GM12874 (cell line): ENCODE data around the gene PTPRT.

Experiments
- TF ChIP-seq, protein P1 (sequence below): IDR thresholded peaks from 2 replicates; pipeline ENCODE4 v1.5.1; 2011; ENCODE audit warnings: low read depth, mild to moderate bottlenecking, control low read depth, low read length, moderate library complexity; ENCODE audit not compliant: insufficient read depth

PTPRT gene

DNA sequence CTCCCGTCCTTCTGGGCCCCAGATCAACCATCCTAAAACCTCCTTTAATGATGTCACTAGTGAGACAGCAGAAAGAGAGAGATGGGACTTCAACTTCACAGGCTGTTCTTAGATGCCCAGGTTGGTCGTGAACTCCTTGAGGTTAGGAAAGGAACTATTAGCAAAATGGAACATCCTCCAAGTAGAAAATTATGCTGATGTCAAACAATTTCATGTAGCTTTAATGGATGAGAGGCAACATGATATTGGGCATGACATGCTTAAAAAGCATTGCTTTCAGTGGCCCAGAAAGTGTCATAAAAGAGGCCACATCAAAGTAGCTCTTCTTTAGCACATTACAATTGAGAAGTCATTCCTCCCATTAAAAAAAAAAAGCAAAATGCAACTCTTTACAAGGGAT, 248.1 kb downstream of the PTPRT start:
- TF ChIP-seq, protein P1, sequence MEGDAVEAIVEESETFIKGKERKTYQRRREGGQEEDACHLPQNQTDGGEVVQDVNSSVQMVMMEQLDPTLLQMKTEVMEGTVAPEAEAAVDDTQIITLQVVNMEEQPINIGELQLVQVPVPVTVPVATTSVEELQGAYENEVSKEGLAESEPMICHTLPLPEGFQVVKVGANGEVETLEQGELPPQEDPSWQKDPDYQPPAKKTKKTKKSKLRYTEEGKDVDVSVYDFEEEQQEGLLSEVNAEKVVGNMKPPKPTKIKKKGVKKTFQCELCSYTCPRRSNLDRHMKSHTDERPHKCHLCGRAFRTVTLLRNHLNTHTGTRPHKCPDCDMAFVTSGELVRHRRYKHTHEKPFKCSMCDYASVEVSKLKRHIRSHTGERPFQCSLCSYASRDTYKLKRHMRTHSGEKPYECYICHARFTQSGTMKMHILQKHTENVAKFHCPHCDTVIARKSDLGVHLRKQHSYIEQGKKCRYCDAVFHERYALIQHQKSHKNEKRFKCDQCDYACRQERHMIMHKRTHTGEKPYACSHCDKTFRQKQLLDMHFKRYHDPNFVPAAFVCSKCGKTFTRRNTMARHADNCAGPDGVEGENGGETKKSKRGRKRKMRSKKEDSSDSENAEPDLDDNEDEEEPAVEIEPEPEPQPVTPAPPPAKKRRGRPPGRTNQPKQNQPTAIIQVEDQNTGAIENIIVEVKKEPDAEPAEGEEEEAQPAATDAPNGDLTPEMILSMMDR = no peak

DNA sequence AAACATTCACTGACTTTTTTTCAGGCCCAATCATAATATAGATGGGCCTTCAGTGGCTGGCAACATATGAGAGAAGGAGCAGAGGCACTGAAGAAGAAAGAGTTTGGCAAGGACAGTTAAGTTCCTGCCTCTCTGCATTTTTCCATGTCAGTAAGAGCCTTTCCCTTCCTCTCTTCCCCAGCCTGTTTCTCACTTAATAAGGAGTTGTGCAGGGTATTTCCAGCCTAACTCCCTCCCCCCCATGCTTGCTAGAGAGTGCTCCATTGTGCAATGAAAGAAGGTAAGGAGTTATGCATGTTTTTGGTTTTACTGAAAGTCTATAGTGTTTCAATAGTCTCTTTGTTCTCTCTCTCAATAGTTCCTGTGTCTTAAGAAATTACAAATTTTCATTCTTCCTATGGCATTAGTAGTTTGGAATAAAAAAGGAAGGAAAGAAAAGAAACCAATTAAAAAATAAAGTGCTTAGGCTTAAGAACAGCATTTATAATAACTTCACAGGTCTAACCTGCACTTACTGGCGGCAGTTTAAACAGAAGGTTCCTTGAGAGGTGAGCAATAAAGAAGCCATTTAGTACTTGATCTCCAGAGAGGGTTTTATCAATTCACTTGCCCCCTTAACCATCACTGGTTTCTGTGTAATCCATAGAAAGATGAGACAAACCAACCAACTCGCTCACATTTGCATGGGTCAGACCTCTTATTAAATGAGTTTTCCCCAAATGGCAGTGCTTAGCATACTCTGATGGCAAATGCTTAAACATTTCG, 251.1 kb downstream of the PTPRT start:
- TF ChIP-seq, protein P1 = no peak

DNA sequence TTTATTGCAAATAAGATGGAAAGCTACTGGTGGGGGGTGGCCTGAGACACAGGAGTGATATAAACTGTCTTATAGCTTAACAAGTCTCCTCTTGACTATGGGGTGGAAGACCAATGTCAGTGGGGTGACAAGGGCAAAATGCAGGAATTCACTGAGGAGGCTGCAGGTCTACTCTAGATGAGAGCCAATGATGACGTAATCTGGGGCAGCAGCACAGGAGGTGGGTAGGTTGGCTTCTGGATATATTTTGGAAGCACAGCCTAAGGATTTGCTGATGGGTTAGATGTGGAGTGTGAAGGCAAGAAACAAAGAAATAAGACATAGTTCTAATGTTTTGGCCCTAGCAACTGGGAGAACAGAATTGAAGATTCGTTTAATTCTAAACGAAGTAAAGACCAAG, 253.2 kb downstream of the PTPRT start:
- TF ChIP-seq, protein P1 = no peak

DNA sequence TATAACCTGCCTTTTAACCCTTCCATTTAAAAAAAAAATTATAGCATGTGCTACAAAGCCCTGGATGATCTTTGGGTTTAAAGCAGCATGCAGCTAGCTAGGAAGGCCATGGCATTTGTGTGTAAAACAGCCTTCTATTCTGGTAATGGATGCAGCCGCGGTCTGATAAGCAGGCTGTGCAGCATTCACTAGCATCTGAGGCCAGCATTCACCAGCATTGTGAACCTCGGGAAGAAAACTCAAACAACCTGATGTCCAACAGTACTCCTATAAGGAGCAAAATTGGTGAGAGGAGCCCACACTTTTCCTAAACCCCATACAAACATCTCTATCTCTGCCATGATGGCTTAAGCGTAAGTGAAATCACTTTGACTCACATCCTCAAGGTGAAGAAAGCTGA, 265.5 kb downstream of the PTPRT start:
- TF ChIP-seq, protein P1 = no peak

DNA sequence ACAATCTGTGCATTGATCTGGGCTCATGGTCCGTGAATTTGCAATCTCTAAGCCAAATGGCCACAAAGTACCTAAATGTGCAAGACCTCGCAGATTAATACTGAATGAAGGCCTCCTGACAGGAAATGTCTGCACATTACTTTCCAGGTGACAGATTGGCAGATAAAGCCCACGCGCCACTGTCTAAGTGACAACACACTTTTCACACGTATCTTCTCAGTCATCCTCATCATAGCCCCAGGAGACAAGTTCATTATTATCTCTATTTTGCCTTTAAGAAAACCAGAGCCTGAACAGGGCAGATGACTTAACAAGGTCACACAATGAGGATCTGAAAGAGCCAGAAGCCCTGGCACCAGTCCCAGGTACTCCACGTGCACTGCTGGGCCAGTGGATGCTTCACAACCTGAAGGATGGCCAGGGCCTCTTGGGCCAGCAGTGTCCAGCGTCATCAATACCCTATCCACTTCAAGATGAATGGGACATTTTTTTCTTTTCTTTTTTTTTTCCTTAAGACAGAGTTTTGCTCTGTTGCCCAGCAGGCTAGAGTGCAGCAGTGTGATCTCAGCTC, 266.3 kb downstream of the PTPRT start:
- TF ChIP-seq, protein P1 = no peak

DNA sequence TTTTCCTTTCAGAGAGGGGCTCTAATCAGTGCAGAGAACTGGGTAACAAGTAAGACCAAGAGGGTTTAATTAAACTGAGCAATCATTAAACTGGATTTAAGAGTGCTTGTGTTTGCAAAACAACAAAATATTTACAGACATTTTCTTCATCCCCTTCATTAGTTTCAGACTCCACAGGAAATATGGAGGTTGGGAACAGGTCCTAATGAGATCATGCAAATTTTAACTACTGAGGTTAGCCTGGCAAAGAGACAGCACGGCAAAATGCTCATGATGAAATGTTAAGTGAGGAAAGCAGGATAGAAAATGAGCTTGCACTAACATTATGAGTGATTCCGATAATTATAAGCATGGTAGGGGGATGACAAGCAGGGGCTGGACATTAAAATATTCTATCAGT, 268.9 kb downstream of the PTPRT start:
- TF ChIP-seq, protein P1 = no peak

DNA sequence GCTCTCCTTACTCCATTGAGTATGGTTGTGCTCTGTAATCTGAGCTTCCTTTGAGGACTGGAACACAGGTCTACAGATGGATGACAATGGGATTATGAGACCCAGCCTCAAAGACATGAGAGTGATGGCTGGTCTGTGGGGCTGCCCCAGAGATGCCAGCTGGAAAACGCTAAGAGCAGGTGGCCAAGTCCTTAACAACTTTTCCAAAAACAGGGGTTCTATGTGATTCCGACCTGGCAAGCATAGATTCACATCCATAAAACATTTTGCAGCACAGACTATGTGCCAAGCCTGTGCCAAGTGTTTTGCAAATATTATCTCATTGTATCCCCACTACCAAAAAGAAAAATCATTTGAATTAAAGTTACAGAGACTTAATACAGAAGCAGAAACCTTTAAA, 270.4 kb downstream of the PTPRT start:
- TF ChIP-seq, protein P1 = no peak
